ENCODE results near the gene EBF3. TPM values are rescaled to one million over a fixed set of nuclear protein-coding genes. Genes with fewer than 3 reads are reported as not detected.

The EBF3 gene
- total RNA-seq, 1 donor from 2014 or later: 0.40 TPM

- DNase-seq (ENCODE audit: low read depth in 2 of 2): no peak
Observed at GRCh38 chr10:129959544-129960480, 4.3 kb downstream of the EBF3 start.

DNA sequence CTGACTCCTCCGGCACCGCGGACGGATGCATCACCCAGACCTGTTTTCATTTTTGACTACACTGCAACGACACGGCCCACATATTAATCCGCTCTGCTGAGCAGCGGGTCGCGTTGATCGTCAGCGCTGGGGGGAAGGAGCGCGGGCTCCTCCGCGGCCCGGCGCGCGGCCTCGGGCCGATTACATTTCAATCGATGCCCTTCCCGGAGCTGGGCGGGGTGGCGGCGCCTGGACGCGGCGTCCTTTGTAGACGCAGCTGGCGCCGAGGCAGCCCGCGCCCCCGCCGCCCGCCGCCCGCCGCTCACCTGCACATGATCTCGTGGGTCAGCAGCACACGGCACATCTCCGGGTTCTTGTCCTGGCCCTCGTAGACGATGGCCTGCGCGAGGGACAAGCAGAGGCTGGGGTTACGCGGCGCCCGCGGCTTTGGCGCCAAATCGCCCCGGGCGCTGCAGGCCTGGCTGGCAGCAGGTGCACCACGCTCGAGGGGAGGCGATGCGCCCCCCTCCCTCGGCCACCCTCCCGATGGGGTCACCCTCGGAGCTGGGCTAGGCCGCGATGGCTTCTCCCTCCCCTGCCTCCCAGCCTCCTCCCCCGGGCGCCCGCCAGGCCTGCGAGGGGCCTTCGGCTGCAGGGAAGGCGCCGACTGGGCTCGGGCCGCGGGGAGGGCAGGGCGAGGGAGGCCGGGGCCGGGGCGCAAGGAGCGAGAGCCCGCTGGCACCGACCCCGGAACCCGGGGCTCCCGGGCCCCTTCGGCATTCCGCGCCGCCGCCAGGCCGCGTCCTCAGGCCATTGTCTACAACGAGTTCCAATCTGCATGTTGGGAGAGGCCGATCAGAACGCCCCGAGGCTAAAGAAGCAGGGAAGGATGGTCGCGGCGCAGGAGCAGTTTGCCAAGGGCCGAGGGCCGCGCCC lies 5.2 kb downstream of the EBF3 start:
- DNase-seq (ENCODE audit: low read depth in 2 of 2): no peak

DNA sequence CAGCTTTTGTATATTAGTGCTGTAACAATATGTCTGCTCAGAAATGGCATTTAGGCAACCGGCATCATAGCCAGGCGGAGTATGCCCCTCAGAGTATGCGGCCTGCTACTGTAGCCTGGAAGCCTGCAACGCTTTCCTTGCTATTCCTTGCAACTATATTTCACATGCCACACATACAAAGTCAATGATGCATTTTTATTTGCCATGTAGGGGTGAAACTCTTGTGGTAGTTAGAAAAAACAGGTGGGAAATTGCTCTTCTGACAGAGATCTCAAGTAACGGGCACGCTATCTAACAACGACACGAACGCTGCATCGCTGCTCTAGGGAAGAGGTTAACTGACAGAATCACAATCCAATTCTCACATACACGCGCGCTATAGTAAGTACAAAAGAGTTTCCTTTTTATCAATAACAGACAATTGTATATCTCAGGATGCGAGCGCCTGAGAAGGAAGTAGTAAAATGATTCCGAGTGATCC lies 5.9 kb downstream of the EBF3 start:
- DNase-seq (ENCODE audit: low read depth in 2 of 2): no peak

DNA sequence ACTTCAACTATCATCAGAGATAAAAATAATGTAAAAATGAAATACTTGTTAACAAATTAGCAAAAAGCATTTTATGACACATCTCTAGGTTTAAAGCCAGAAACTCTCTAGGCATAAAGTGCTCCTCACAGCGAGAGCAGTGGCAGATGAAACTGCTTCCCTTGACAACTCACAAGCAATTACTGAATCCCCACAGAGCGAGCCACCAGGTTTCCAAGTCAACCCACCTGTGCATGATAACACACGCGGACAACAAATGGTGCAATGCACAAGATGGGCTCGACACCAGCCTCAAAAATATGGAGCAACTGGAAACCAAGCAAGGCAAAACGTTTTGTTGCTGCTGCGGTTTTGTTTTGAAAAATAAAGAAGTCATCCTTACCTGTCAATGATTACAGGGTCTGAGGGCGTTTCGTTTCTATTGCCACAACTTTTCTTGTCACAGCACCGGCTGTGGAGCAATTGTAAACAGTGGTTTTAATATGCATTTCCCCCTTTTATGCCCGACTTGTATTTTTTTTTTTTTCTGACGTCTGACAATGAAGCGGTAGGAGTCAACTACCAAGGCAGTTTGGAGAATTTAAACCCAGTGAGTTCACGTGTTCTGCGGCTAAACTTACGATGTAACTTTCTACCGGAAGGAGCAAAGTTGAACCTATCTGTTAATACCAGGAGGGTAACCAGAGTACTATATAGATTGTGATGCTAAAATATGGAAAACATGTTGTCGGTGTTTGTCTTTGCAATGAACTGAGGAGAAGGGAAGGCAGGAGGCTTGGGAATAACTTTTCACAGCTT lies 7.0 kb downstream of the EBF3 start:
- DNase-seq (ENCODE audit: low read depth in 2 of 2): no peak

GRCh38 chr10:129956286-129956670 lies 7.8 kb downstream of the EBF3 start:
- DNase-seq (ENCODE audit: low read depth in 2 of 2): no peak

- DNase-seq (ENCODE audit: low read depth in 2 of 2): no peak
Observed at GRCh38 chr10:129955601-129956285, 8.3 kb downstream of the EBF3 start.

DNA sequence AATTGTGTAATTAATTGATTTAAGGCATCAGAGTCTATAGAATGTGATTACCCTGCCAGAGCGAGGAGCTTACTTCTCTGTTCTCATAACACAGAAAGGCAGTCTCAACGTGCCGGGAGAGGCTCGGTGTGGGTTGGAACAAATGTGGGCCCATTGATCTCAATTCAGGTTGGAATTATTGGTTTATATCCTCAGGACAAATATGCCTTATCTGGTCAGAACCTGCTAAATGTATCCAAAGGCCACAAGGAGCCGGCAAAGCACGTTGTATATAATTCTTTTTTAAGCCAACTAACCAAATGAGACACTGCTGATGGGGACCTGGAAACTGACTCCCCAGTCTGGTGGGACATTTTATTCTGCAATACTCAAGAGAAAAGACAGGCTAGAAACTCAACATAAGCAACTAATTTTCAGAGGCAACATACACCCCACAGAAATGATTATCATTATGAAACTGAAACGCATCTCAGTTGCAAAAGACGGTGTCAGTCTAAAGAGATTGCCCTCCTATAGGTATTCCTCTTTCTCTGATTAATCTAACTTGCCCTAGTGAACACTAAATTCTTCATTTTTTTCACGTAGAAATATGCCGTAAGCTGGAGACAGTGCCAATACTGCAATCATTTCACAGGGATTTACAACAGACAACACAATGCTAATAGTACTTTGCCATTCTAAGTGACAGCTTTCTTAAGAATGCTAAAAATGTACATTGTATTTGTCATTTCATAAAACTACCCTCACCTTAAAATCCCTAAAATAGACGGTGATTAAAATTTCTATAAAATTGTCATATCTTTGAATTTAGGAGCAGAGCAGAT lies 9.4 kb downstream of the EBF3 start:
- no peak for DNase-seq (ENCODE audit: low read depth in 2 of 2)

GRCh38 chr10:129953119-129954051 lies 10.7 kb downstream of the EBF3 start:
- DNase-seq (ENCODE audit: low read depth in 2 of 2): no peak

- no peak for DNase-seq (ENCODE audit: low read depth in 2 of 2)
Observed at GRCh38 chr10:129952378-129953118, 11.5 kb downstream of the EBF3 start.

- DNase-seq (ENCODE audit: low read depth in 2 of 2): no peak
Observed at GRCh38 chr10:129951970-129952265, 12.2 kb downstream of the EBF3 start.

GRCh38 chr10:129951101-129951969 lies 12.7 kb downstream of the EBF3 start:
- no peak for DNase-seq (ENCODE audit: low read depth in 2 of 2)

- DNase-seq (ENCODE audit: low read depth in 2 of 2): no peak
Observed at GRCh38 chr10:129950676-129951075, 13.4 kb downstream of the EBF3 start.

GRCh38 chr10:129949891-129950291 lies 14.2 kb downstream of the EBF3 start:
- no peak for DNase-seq (ENCODE audit: low read depth in 2 of 2)

DNA sequence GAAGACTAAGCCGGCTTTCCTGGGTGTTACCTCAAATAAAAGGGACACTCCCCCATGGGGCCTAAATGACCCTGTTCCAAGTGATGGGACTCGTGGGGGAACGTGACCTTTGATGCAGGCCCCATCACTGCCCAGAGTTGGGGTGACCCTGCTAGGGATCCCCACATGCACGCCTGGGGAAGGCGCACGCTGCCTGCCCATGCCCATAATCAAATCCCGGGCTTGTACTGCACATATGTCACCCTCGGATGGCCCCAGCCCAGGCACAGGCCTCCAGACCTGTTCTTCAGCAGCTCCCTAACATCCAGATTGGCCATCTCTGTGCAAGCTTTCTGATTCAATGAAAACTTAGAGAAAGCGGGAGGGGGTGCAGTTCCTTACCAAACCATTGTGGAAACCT lies 14.7 kb downstream of the EBF3 start:
- DNase-seq (ENCODE audit: low read depth in 2 of 2): no peak

- no peak for DNase-seq (ENCODE audit: low read depth in 2 of 2)
Observed at GRCh38 chr10:129946859-129947258, 17.2 kb downstream of the EBF3 start.

GRCh38 chr10:129945941-129946760 lies 17.9 kb downstream of the EBF3 start:
- no peak for DNase-seq (ENCODE audit: low read depth in 2 of 2)
